ENCODE measurements around the gene PSMB1.
"Not testable (repeated sequence)": the region's sequence is repeated elsewhere in the genome, so short reads cannot be mapped to it uniquely, and the experiment has no call there.

PSMB1 gene

GRCh38 chr6:170514908-170515307 is 38.2 kb downstream of the PSMB1 start:
- no peak overlapping the region for H3K4me3 ChIP-seq (ENCODE audit: control insufficient read depth, low read depth, low read length)
- no peak for TF ChIP-seq CTCF (IDR thresholded peaks at IDR 0.05; ENCODE audit: control insufficient read depth, insufficient read depth, low read depth, low read length, missing control alignments)
- DNase-seq (ENCODE audit: low read depth), result no peak

- no peak for DNase-seq (ENCODE audit: low read depth)
- H3K4me3 ChIP-seq (ENCODE audit: control insufficient read depth, low read depth, low read length), result no peak overlapping the region
- TF ChIP-seq CTCF (IDR thresholded peaks at IDR 0.05; ENCODE audit: control insufficient read depth, insufficient read depth, low read depth, low read length, missing control alignments), result no peak
Measured at GRCh38 chr6:170512249-170512648, 40.9 kb downstream of the PSMB1 start.

- no peak for DNase-seq (ENCODE audit: low read depth)
- no peak overlapping the region for H3K4me3 ChIP-seq (ENCODE audit: control insufficient read depth, low read depth, low read length)
- no peak for TF ChIP-seq CTCF (IDR thresholded peaks at IDR 0.05; ENCODE audit: control insufficient read depth, insufficient read depth, low read depth, low read length, missing control alignments)
Measured at GRCh38 chr6:170510631-170511030, 42.5 kb downstream of the PSMB1 start.

- no peak for TF ChIP-seq CTCF (IDR thresholded peaks at IDR 0.05; ENCODE audit: control insufficient read depth, insufficient read depth, low read depth, low read length, missing control alignments)
- DNase-seq (ENCODE audit: low read depth), result no peak
- H3K4me3 ChIP-seq (ENCODE audit: control insufficient read depth, low read depth, low read length), result no peak overlapping the region
Measured at GRCh38 chr6:170509723-170510018, 43.4 kb downstream of the PSMB1 start.

GRCh38 chr6:170508892-170509722 is 44.0 kb downstream of the PSMB1 start:
- not testable (repeated sequence) for H3K4me3 ChIP-seq (ENCODE audit: control insufficient read depth, low read depth, low read length); DNase-seq (ENCODE audit: low read depth)

- not testable (repeated sequence) for H3K4me3 ChIP-seq (ENCODE audit: control insufficient read depth, low read depth, low read length); DNase-seq (ENCODE audit: low read depth)
Measured at GRCh38 chr6:170508275-170508674, 44.8 kb downstream of the PSMB1 start.

GRCh38 chr6:170507728-170508127 is 45.4 kb downstream of the PSMB1 start:
- DNase-seq (ENCODE audit: low read depth); H3K4me3 ChIP-seq (ENCODE audit: control insufficient read depth, low read depth, low read length): not testable (repeated sequence)

- DNase-seq (ENCODE audit: low read depth), result no peak
- no peak overlapping the region for H3K4me3 ChIP-seq (ENCODE audit: control insufficient read depth, low read depth, low read length)
- TF ChIP-seq CTCF (IDR thresholded peaks at IDR 0.05; ENCODE audit: control insufficient read depth, insufficient read depth, low read depth, low read length, missing control alignments), result no peak
Measured at GRCh38 chr6:170506446-170506845, 46.7 kb downstream of the PSMB1 start.

Measured in AG09309 (cell line).